ENCODE measurements around the gene OR6B1.

OR6B1 gene

GRCh38 chr7:144000020-144000419 lies at the start of gene OR6B1:
OR6B1 (plus strand) TSS chr7:144000320; CDS start chr7:144003997, 3,677 bp downstream.
- DNase-seq (ENCODE audit: low read depth in 2 of 2) = no peak

GRCh38 chr7:143953421-143953820 lies 46.7 kb upstream of the OR6B1 start:
- no peak for DNase-seq (ENCODE audit: low read depth in 2 of 2)

GRCh38 chr7:143954135-143954534 lies 46.0 kb upstream of the OR6B1 start:
- DNase-seq (ENCODE audit: low read depth in 2 of 2) = no peak

- no peak for DNase-seq (ENCODE audit: low read depth in 2 of 2)
Measured at GRCh38 chr7:143954544-143954943, 45.6 kb upstream of the OR6B1 start, which contains the start of gene OR2F1. OR2F1 (plus strand) TSS chr7:143954844; CDS start chr7:143959971, 5,127 bp downstream.

- DNase-seq (ENCODE audit: low read depth in 2 of 2) = no peak
Measured at GRCh38 chr7:143958781-143959180, 41.3 kb upstream of the OR6B1 start.

GRCh38 chr7:143960813-143961610 lies 39.1 kb upstream of the OR6B1 start:
- no peak for DNase-seq (ENCODE audit: low read depth in 2 of 2)

- DNase-seq (ENCODE audit: low read depth in 2 of 2) = no peak
Measured at GRCh38 chr7:143965280-143965679, 34.8 kb upstream of the OR6B1 start.

GRCh38 chr7:143967398-143967797 lies 32.7 kb upstream of the OR6B1 start:
- DNase-seq (ENCODE audit: low read depth in 2 of 2) = no peak

GRCh38 chr7:143973870-143974416 lies 26.2 kb upstream of the OR6B1 start:
- no peak for DNase-seq (ENCODE audit: low read depth in 2 of 2)

- DNase-seq (ENCODE audit: low read depth in 2 of 2) = no peak
Measured at GRCh38 chr7:143974459-143974858, 25.7 kb upstream of the OR6B1 start.

GRCh38 chr7:143975617-143976016 lies 24.5 kb upstream of the OR6B1 start:
- DNase-seq (ENCODE audit: low read depth in 2 of 2) = no peak

GRCh38 chr7:143978585-143978984 lies 21.5 kb upstream of the OR6B1 start:
- no peak for DNase-seq (ENCODE audit: low read depth in 2 of 2)

GRCh38 chr7:143979359-143979758 lies 20.8 kb upstream of the OR6B1 start:
- DNase-seq (ENCODE audit: low read depth in 2 of 2) = peak; percentile 5 to 11

- DNase-seq (ENCODE audit: low read depth in 2 of 2) = no peak
Measured at GRCh38 chr7:143979998-143980397, 20.1 kb upstream of the OR6B1 start.

GRCh38 chr7:143980746-143981510 lies 19.2 kb upstream of the OR6B1 start:
- no peak for DNase-seq (ENCODE audit: low read depth in 2 of 2)

- no peak for DNase-seq (ENCODE audit: low read depth in 2 of 2)
Measured at GRCh38 chr7:143983960-143984359, 16.2 kb upstream of the OR6B1 start.

GRCh38 chr7:143987513-143987912 lies 12.6 kb upstream of the OR6B1 start:
- no peak for DNase-seq (ENCODE audit: low read depth in 2 of 2)

- DNase-seq (ENCODE audit: low read depth in 2 of 2) = no peak
Measured at GRCh38 chr7:143988976-143989745, 11.0 kb upstream of the OR6B1 start.

GRCh38 chr7:143992670-143993069 lies 7.5 kb upstream of the OR6B1 start:
- no peak for DNase-seq (ENCODE audit: low read depth in 2 of 2)

GRCh38 chr7:143993924-143994323 lies 6.2 kb upstream of the OR6B1 start:
- no peak for DNase-seq (ENCODE audit: low read depth in 2 of 2)

- DNase-seq (ENCODE audit: low read depth in 2 of 2) = no peak
Measured at GRCh38 chr7:144001543-144001942, 1.4 kb downstream of the OR6B1 start.

- no peak for DNase-seq (ENCODE audit: low read depth in 2 of 2)
Measured at GRCh38 chr7:144004703-144005102, 4.6 kb downstream of the OR6B1 start.

All from fibroblast of skin of left quadriceps (primary cell).